NCI-H226 (cell line): ENCODE results near the gene EYA4.
"Not testable (repeated sequence)": the region's sequence is repeated elsewhere in the genome, so short reads cannot be mapped to it uniquely, and the experiment has no call there.

Experiments used
- DNase-seq: peaks from one replicate; pipeline ENCODE4 v3.0.0-alpha.2; 2015

The EYA4 gene

DNA sequence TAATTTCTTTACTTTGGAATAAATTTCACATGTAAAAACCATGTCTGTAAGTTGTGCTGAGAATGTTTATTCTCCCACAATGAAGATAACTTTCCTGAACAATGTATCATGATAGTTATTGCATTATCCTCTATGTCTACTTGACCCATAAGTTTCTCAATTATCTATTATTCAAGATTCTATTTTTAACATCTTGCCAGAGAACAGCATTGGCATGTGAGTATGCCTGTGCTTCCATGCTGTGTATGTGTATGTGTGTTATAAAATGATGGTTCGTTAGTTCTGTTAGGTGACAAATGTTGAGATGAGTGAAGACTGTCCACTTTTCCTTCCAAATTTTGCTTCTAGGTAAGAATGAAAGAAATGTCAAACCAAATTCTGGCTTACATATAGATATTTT lies 111.9 kb downstream of the EYA4 start:
- DNase-seq = no peak

DNA sequence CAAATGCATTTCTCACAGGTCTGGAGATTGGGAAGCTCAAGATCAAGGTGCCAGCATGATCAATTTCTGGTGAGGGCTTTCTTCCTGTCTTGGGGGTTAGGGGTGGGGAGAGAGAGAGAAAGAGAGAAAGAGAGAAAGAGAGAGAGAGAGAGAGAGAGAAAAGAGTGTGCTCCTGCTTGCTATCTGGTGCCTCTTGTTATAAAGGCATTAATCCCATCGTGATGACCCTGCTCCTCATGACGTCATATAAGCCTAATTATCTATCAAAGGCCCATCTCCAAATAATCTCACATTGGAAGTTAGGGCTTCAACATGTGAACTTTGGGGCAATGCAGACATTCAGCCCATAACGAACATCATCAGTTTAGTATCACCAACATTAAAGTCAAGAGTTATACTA lies 114.8 kb downstream of the EYA4 start:
- no peak for DNase-seq

DNA sequence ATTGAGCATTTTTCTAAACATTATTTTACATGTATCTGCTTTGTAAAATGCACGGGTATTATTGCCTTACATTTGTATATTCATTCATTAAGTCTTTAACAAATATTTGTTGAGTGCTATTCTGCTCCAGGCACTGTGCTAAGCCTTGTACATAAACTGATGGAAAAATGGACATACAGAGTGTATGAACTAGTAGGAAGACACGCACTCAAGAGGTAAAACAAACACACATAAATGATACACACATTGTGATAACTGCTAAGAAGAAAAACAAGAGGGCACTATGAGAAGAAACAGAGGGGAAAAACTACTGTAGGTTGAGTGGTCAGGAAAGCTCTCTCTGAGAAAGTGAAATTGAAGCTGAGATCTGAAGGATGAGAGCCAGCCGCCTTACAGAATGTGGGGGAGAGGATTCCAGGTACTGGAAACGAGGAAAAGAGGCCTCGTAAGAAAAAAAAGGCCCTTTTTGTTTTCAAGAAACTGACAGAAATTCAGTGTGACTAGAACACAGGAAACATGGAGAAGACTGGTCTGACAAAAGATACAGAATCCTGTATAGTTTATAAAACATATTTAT lies 117.5 kb downstream of the EYA4 start:
- no peak for DNase-seq

DNA sequence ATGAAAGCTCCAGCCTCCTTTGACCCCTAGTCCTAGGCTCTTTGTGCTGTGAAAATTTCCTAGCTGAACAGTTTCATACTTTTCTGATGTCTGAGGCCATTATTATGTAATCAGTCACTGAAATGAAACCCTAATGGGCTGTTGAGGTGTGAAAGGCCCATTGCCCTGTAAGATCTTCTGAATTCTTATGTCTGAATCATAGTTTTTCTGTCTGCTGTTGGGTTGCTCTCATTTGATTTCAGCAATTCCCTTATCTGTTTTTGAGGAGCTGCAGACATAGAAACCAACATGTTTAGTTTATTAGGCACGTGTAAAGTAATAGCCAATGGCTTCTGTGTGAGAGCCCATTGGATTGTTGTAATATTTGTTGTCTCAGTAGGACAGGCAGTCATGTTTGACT lies 118.1 kb downstream of the EYA4 start:
- peak; percentile 69 for DNase-seq

DNA sequence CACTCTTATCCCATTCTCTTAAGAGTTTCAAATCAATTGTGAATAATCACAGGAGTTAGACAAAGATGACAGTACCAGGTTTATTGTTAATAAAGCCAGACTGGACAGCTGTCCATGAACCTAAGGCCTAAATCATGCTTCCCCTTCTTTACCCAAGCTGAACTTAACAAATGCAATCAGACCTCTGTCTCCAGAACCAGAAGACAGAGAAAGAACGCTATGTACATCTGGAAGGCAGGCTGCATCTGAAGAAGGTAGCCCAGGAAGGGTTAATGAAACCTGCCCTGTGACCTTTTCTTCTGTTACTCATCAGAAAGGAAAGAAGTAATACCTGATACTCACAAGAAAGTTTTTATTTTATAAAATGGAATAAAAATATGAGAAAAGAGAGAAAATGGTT lies 118.6 kb downstream of the EYA4 start:
- DNase-seq = no peak

DNA sequence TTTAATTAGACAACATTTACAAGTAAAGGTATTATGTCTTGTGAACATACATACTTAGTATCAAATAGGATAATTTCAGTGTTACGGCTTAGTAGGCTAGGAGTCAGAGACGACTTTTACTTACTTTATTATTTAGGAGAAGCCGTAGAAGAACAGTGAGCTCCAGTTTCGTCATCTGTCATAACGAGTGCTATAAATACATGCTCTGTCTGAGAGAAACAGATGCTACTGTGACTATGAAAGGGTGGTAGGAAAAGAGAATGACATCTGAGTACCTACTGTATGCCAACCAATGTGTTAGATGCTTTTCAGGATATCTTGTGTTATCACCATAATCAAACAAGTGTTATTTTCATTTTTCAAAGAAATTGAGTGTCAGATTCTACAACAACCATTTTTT lies 119.0 kb downstream of the EYA4 start:
- DNase-seq = no peak

DNA sequence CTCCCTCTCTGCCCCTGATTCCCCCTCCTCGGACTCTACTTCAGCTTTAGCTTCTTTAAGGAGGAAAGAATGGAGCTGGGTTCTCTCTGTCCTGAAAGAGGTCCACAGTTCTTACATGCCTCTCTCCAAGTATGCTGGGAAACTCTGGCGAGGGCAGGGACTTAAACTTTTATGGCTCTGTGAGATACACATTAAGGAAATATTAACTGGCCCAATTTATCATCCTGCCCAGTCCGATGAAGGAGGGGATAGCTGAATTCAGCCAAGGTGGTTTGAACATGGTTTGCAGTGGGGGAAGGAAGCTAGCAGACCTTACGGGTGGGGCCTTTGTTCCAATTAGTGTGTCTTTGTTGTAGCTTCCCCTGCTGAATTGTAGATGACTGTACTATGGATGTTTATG lies 121.7 kb downstream of the EYA4 start:
- DNase-seq = no peak

DNA sequence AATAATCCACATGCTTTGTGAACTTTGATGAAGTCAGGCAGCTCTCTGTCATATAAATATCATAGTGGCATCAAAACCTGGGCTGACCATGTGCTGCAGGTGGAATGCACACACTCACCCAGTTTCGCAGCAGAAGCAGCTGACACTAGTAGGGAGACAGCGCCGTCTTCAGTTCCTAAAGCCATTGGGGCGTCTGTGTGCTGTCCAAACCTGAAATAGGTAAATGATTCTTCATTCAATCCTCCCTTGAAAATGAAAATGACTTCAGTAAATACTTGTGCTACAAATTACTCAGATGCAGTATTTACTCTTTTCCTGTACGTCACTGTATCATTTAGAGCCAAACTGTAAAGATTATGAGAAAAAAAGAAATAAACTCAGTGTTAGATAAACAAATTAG lies 127.5 kb downstream of the EYA4 start:
- no peak for DNase-seq

DNA sequence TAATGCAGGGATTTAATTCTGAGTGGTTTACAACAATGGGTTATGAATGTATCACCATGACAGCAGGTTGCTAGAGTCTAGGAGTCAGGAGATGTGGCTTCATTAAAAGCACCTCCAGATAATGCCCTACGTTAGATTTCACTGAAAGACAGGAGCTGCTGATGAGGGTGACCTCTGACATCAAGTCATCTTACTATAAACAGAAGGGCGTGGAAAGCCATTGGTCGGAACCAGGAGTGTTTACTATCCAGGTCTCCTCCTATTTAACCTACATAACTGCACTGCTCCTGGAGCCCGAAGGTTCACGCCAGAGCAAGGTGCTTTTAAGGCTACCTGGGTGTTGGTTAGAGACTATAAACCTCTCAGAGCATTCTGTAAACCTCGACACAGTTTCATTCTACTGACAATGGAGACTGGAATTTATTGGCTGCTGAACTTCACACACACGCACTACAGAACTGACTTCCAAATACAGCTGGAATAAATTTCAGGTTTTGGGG lies 128.7 kb downstream of the EYA4 start:
- DNase-seq = no peak

DNA sequence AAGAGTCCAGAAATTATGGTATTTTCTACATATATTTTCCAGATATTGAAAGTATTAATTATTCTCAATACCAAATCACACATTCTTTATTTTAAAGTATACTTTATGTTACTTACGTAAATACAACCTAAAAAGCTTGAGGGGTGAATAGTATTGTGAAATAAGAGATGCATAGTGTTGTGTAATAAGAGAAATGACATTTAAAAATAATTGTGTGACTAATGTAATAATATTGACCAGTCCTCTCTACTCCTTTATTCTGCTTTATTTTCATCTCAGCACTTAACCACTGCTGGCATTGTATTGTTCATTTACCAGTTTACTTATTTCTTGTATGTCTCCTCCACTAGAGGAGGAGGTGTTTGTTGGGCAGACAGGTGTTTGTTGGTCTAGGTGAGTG lies 135.6 kb downstream of the EYA4 start:
- no peak for DNase-seq

DNA sequence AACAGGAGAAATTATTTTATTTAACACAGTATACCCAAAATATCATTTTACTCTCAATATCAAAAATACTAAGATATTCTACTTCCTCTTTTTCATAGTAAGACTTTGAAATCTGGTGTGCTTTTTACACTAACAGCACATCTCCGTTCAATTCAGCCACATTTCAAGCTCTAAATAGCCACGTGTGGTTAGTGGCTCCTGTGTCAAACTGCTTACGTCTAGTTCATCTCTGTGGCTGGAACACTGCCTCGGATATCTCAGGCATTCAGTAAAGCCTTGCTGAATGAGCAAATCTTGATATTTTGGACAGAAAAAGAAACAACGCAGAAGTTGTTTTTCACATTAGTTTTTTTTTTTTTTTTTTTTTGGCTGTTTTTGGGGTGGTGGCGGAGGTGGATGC lies 136.1 kb downstream of the EYA4 start:
- no peak for DNase-seq

DNA sequence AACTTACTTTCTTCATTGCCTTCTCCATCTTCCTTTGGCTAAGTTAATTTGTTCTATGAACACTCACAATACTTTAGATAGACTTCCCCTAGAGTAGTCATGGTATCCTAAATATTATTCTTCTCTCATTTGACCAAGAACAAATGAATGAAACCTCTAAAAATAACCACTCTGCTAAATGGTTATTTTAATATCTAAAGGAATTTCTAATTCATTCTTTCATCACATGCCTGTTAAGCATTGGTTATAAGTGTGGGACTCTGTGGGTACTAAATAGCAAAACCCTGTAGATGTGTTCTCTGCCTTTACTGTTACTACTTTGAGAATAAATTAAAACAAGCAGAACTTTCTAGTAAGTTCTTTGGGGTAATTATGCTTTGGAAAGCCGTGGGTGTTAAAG lies 138.9 kb downstream of the EYA4 start:
- DNase-seq = no peak

DNA sequence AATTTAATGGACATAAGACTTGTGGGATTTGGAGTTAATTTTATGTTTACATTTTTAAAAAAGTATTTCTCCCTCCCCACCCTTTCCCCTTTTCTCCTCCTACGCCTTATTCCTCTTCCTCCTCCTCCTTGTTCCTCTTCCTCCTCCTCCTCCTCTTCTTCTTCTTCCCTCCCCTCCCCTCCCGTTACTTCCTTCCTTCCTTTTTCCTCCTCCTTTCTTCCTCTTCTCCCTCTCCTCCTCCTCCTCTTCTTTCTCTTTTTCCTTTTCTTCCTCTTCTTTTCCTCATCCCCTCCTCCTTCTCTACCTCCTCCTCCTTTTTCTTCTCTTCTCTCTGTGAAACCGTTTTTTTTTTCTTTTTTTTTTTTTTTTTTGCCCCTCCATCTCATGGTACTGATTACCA lies 139.6 kb downstream of the EYA4 start:
- no peak for DNase-seq

DNA sequence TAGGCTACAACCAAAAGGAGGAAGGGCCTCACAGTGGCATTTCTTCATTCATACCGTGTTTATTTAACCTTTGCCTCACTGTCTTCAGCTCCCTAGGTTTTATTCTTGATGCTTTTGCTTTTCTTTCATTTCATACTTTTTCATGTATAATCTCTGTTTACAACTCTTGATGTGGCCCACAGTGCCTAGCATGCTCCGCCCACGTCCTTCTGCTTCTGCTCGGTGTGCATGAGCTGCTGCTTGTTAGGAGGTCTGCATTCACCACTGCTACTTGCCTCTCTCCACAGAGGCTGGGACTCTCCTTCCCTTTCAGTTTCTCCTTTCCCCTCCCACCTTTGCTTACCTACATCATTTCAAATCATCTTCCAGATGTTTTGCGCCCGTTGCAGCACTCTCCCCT lies 147.6 kb downstream of the EYA4 start:
- DNase-seq = no peak

DNA sequence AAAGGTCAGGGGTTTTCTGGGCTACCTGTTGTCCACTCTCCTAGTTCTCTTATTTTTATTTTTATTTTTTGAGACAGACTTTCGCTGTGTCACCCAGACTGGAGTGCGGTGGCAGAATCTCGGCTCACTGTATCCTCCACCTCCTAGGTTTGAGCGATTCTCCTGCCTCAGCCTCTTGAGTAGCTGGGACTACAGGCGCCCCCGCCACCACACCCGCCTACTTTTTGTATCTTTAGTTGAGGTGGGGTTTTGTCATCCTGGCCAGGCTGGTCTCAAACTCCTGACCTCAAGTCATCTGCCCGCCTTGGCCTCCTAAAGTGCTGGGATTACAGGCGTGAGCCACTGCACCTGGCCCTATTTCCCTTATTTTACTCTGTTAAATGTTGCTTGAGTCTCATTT lies 149.0 kb downstream of the EYA4 start:
- no peak for DNase-seq

DNA sequence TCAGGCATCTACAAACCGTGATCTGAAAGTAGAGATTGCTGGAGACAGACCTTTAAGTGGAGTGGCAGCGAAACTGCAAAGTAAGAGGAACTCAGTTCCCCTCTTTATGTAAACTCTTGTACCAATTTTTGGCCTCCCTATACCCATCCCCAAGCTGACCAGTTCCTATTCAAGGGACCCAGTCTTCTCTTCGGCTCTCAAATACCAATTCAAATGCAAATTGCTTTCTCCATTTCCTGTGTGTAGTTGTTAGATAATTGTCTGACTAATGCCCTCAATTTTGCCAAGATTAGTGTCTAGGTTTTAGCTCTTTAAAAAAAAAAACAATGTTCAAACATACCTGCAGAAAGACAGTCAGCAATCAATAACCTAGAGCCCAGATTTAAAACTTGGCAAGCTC lies 150.9 kb downstream of the EYA4 start:
- no peak for DNase-seq

DNA sequence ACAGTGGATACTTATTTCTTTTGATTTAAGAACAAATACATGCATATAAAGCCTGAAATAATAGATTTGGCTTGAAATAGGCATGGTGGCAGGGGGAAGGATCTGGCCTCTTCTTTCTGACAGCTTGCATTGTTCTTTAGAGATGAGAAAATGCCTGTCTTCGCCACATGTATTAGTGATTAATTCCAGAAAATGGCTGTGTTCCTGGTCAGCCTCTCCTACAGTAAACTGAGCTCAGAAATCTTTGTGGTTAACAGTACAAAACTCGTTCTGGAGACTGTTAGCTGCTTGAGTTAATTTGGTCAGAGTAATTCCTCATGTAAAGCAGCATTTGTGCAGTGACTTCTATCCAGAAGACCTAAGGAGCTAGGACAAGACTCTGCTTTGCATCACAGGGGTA lies 151.5 kb downstream of the EYA4 start:
- DNase-seq = no peak

DNA sequence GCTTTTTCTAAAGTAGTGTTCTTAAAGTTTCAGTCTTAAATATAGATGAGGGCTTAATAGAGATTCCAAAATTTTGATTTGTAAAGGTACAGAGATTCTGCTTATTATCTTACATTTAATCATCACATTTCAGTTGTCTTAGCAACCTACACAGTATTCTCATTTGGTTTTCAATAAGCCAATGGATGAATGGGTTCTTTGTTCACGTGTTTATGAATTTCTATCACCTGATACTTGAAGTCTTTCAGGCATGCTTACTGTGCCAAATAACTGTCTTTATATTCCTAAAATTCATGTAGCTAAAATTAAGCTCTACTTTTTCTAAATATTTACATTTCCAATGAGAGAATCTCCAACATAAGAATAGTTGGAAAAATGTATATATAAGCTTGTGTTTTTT lies 152.7 kb downstream of the EYA4 start:
- DNase-seq = no peak

DNA sequence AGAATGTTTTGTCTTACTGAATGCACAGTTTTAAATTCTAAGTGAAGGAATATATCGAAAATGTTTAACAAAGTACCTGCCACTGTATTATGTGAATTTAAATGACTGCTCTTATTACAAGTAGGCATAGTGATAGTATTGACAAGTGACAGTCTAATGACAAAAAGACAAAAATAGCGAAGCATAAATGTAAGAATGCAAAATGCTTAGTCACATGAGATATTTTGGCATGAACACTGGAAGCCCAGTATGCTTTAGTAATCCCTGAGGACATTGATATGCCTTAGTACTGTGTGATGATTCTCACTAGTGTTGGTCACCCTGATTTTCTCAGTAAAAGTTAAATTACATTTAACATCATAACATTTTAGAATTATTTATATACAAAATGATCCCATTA lies 153.5 kb downstream of the EYA4 start:
- no peak for DNase-seq

DNA sequence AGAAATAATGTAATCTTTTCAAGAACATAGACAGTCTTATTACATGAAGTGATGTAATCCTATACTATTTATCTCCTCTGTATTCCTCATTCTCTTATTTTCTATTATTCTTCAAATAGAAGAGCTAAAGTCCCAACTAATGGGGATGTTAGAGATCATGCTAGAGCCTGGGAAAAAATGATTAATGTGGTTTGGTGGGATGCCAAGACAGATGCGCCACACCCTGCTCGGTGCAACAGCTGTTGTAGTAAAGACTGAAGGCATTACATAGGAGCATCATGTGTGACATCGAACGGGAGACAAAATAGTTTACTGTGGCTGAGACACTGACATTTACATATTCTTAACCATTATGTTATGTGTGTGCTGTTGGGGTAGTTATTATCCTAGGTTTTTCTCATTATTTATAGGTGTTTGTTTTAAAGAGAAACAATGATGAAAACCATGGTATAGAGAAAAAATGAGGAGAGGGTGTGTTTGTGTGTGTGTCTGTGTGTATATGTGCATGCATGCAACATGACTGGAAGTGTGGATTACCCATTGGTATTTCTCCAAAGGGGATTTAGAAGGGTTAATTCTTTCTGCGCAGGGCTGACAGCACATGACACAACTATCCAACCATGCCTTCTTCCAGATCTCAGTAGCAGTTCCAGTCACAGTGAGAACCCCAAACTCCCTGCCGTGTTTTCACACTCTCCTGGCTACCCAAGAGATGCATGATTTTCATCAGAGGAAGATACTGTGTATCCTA lies 155.3 kb downstream of the EYA4 start:
- DNase-seq = peak; percentile 36

DNA sequence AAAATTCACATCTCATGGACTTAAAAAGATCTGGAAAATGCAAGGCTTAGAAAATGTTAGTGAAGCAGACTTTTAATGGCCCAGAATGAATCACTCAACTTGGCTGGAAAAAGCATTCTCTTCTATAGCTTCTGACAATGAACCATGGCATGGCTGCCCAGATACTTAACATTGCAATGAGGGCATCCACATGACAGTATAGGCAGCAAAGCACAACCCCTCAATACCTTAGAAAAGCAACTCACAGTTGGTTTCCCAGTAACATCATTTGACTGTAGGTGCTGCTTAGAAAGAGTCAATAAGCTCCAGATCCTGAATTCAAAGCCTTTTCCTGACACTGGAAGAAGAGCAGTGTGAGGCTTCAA lies 155.8 kb downstream of the EYA4 start:
- DNase-seq = peak; percentile 19

DNA sequence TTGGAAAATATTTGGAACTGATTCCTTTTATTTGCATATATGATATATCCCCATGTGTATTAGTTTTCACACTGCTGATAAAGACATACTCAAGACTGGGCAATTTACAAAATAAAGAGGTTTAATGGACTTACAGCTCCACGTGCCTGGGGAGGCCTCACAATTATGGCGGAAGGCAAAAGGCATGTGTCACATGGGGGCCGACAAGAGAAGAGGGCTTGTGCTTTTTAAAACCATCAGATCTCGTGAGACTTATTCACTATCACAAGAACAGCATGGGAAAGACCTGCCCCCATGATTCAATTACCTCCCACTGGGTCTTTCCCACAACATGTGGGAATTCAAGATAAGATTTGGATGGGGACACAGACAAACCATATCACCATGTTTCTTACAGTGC lies 156.4 kb downstream of the EYA4 start:
- DNase-seq = not testable (repeated sequence)

DNA sequence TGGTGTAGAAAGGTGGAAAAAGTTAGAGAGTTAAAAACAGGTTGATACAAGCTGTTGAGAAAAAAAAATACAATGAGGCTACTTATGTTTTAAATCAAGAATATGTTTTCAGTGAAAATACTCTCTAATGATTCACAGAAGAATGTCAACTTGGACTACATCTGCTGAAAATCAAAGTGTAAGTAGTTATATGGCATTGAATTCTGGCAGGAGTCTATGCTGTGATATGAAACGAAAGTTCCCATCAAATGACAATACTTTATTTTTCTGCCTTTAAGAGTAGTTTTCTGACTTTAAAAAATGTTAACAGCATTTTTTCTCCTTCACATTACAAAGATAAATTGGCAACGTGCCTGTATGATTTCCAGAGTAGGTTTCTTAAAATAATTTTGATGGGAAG lies 158.3 kb downstream of the EYA4 start:
- DNase-seq = no peak

DNA sequence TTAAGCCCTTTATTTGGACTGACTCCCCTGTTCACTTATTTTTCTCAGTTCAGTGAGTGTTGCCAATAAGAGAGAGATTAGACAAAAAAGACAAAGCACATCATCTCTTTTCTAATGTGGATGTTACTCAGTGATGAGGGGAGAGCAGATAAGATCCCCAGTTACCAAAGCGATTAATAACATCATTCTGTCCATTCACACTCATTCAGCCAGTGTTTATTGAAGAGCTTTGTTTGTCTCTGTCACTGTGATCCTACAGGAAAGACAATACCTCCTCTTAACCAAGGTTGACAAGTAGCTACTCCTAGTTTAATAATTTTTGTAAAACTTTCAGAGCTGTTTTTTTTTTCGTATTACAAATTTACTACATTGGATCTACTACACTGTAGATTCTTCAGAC lies 163.0 kb downstream of the EYA4 start:
- no peak for DNase-seq

DNA sequence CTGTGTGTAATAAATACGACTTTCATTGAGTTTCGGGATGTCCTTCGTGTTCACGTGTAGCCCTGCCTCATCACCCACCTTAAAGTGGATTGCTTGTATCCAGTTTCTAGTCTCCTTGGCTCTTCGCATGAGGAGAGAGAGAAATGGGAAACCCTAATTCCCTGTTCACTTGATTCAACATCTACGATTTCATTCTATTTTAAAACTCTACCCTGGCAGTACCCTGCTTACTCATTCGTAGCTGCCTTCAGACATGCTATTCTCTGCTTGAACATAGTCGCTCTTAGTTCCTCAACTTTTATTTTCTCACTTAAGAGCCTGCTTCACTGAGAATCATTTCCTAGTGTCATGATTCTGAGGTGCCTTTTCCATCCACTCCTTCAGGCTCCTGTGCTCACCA lies 163.6 kb downstream of the EYA4 start:
- no peak for DNase-seq
